Measurements from ENCODE around the gene NR2F1-AS1. TPM values are rescaled to one million over a fixed set of nuclear protein-coding genes. Genes with fewer than 3 reads are reported as not detected.
A peak's percentile ranks its signal among the peaks of the same experiment; 100 is the strongest.

Gene NR2F1-AS1
- total and polyA plus RNA-seq, 2 donors (not counting 3 experiments of a cell fraction or from before 2014, with no cell fraction given): 4.2 to 13.8 TPM

DNA sequence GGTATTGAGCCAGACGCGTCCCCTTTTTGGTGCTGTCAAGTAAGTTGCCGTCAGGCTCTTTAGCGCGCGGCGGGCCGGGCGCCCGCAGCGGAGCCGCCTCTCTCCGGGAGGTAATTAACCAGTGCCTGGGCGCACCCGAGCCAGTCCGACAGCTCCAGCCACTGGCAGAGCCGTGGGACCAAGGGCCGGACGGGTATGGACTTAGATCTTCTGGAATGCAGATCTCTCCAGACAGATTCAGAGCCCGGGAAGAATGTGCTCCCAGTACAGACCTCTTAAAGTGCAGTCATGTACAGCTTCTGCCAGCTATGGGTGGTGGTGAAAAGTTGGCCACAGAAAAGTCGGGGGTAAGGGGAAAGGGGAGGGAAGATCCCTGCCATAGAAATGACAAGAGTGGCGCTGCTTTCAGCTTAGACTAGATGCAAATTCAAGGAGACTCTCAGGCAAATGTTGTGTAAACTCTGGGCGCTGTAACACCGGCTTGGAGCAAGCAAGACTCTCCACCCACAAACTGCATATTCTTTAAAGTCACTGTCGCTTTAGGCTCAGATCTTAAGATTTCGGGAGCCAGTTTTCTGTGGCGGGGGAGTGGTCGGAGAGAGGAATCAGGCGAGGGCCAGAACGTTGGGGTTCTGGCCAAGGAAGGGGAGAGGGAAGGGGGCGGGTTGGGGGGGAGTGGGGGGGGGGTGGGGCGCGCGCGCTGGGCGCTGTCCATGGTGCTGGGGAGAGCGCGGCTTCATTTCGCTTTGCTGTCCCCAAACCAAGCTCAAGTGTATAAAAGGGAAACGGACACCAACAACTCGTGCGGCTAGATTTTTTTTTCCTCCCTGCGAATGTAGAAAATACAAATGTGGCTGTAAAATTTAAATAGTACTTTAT lies 31.2 kb upstream of the NR2F1-AS1 start:
- no peak overlapping the region for H2AFZ ChIP-seq (ENCODE audit: low read depth, low read length)
- intact Hi-C loops (cut with micrococcal nuclease) (loop anchor here (1.0 kb wide), 1 partner anchor 8 kb away; no protein-coding TSS in a partner anchor), dilution Hi-C loops (cut with MboI; ENCODE audit: extremely low pct_ligation_motif_present, low sequenced_read_pairs) (no loop called here)
- H3K9me1 ChIP-seq (replicated peaks; ENCODE audit: control insufficient read depth, extremely low read depth, insufficient read depth, low read length): no peaks in the 10 kb centered on the region
- FAIRE-seq (no peak), DNase-seq (ENCODE audit: low read depth, low spot score) (peak; percentile 53)
- no peaks in the 10 kb centered on the region for H3K9me3 ChIP-seq (replicated peaks; ENCODE audit: control insufficient read depth, insufficient read depth, low read length)
- no TSS peak for BruUV-seq (replicated peaks)
- peaks cover 9% of the 10 kb centered on the region for H4K20me1 ChIP-seq (replicated peaks; ENCODE audit: control insufficient read depth, extremely low read depth, insufficient read depth, low read length)
- H3K27me3 ChIP-seq (ENCODE audit: control insufficient read depth in 2 of 2, insufficient read depth in 2 of 2, low read length in 2 of 2): peaks cover 63 to 74% of the 10 kb centered on the region in 2 experiments
- H3K27ac ChIP-seq (ENCODE audit: insufficient read depth, low read depth, low read length): no peak overlapping the region
- H3K4me3 ChIP-seq (replicated peaks in 1 of 3; ENCODE audit: insufficient read depth in 1 of 3, low read depth in 1 of 3, low read length in 3 of 3): no peak overlapping the region
- H3K4me2 ChIP-seq (ENCODE audit: insufficient read depth, low read length): peak overlapping the region; percentile 53
- ChIA-PET POLR2A (no interaction called here), CTCF (interaction anchor here (0.5 to 2.6 kb wide), 10 partner anchors 8 to 703 kb away, joined by 3 to 25 read pairs (median 3); no protein-coding TSS in a partner anchor)
- no peak overlapping the region for H3K9ac ChIP-seq (replicated peaks; ENCODE audit: extremely low read depth, insufficient read depth, low read length)
- H3K4me1 ChIP-seq (ENCODE audit: control insufficient read depth, extremely low read depth, insufficient read depth, low read length): peaks cover 6% of the 10 kb centered on the region
- TF ChIP-seq EZH2 (IDR thresholded peaks at IDR 0.05; ENCODE audit: borderline replicate concordance, low read depth, low read length, severe bottlenecking): peak; percentile 82
- TF ChIP-seq, protein P1, sequence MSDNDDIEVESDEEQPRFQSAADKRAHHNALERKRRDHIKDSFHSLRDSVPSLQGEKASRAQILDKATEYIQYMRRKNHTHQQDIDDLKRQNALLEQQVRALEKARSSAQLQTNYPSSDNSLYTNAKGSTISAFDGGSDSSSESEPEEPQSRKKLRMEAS (IDR thresholded peaks at IDR 0.05; ENCODE audit: insufficient read depth, insufficient read length): no peak
- H3K79me2 ChIP-seq (ENCODE audit: control insufficient read depth, insufficient read depth, low read length): no peaks in the 10 kb centered on the region
- H3K36me3 ChIP-seq (ENCODE audit: control insufficient read depth in 2 of 2, extremely low read depth in 1 of 2, insufficient read depth in 2 of 2, low read length in 2 of 2): no peaks in the 10 kb centered on the region

DNA sequence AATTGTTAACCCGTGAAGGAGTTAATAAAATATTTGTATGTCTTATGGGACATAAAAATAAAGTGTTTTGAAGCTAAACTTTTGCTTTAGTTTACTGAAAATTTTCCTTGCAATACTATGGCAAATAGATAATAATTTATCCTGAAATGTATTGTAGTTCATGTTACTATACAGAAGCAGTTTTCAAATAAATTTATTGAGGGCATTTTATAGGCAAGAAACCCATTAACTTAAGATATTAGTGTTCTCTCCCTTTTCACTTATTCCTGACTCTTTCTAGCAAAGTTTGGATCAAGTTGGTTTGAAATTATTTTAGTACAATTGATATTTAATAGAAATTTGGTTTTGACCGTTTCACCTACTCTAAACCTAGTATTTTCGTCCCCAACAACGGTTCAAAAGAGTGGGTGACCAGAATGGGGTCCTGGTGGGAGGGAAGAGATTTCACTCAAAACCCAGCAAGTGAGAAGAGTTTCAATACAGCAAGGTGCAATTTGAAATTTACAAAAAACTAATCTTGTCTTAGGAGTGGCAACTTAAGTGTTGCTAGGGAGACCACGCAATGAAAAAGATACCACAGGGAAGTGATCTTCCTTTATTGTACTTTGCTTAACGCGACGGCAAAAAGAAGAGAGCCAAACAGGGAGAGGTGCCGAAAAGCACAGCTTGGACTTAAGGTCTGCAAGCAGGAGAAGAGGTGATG lies 30.4 kb upstream of the NR2F1-AS1 start:
- H3K4me2 ChIP-seq (ENCODE audit: insufficient read depth, low read length): no peak overlapping the region
- no peak overlapping the region for H3K9ac ChIP-seq (replicated peaks; ENCODE audit: extremely low read depth, insufficient read depth, low read length)
- peaks cover 9% of the 10 kb centered on the region for H4K20me1 ChIP-seq (replicated peaks; ENCODE audit: control insufficient read depth, extremely low read depth, insufficient read depth, low read length)
- no peak overlapping the region for H3K4me3 ChIP-seq (replicated peaks in 1 of 3; ENCODE audit: insufficient read depth in 1 of 3, low read depth in 1 of 3, low read length in 3 of 3)
- no peaks in the 10 kb centered on the region for H3K79me2 ChIP-seq (ENCODE audit: control insufficient read depth, insufficient read depth, low read length)
- TF ChIP-seq POLR2AphosphoS5 (IDR thresholded peaks at IDR 0.05; ENCODE audit: insufficient read depth, low read depth, low read length) (no peak), MYC (IDR thresholded peaks at IDR 0.05; ENCODE audit: low read depth, low read length) (no peak), POLR2A (IDR thresholded peaks at IDR 0.05; ENCODE audit: low read depth, low read length) (no peak), JUN (IDR thresholded peaks at IDR 0.05; ENCODE audit: borderline replicate concordance, insufficient read depth, insufficient read length, low read depth) (no peak), GATA2 (IDR thresholded peaks at IDR 0.05; ENCODE audit: insufficient read depth, insufficient read length, low read depth, low read length) (no peak), FOS (IDR thresholded peaks at IDR 0.05; ENCODE audit: borderline replicate concordance, insufficient read depth, low read length) (no peak), EZH2 (IDR thresholded peaks at IDR 0.05; ENCODE audit: borderline replicate concordance, low read depth, low read length, severe bottlenecking) (no peak)
- TF ChIP-seq, protein P2, sequence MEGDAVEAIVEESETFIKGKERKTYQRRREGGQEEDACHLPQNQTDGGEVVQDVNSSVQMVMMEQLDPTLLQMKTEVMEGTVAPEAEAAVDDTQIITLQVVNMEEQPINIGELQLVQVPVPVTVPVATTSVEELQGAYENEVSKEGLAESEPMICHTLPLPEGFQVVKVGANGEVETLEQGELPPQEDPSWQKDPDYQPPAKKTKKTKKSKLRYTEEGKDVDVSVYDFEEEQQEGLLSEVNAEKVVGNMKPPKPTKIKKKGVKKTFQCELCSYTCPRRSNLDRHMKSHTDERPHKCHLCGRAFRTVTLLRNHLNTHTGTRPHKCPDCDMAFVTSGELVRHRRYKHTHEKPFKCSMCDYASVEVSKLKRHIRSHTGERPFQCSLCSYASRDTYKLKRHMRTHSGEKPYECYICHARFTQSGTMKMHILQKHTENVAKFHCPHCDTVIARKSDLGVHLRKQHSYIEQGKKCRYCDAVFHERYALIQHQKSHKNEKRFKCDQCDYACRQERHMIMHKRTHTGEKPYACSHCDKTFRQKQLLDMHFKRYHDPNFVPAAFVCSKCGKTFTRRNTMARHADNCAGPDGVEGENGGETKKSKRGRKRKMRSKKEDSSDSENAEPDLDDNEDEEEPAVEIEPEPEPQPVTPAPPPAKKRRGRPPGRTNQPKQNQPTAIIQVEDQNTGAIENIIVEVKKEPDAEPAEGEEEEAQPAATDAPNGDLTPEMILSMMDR (IDR thresholded peaks at IDR 0.05; ENCODE audit: extremely low read depth in 1 of 2, insufficient read depth in 1 of 2, low read depth in 1 of 2, low read length in 2 of 2): no peak
- TF ChIP-seq, protein P1 (IDR thresholded peaks at IDR 0.05; ENCODE audit: insufficient read depth, insufficient read length): no peak
- DNase-seq (ENCODE audit: low read depth, low spot score): no peak
- intact Hi-C loops (cut with micrococcal nuclease) (no loop called here), dilution Hi-C loops (cut with MboI; ENCODE audit: extremely low pct_ligation_motif_present, low sequenced_read_pairs) (no loop called here)
- no peaks in the 10 kb centered on the region for H3K9me3 ChIP-seq (replicated peaks; ENCODE audit: control insufficient read depth, insufficient read depth, low read length)
- no peaks in the 10 kb centered on the region for H3K9me1 ChIP-seq (replicated peaks; ENCODE audit: control insufficient read depth, extremely low read depth, insufficient read depth, low read length)
- no TSS peak for BruUV-seq (replicated peaks)
- ChIA-PET CTCF (interaction anchor here (0.6 to 2.6 kb wide), 5 partner anchors 9 to 288 kb away, joined by 3 to 25 read pairs (median 3); no protein-coding TSS in a partner anchor), POLR2A (no interaction called here)
- peaks cover 6% of the 10 kb centered on the region for H3K4me1 ChIP-seq (ENCODE audit: control insufficient read depth, extremely low read depth, insufficient read depth, low read length)
- no peak overlapping the region for H3K27ac ChIP-seq (ENCODE audit: insufficient read depth, low read depth, low read length)
- no peak for FAIRE-seq
- H3K36me3 ChIP-seq (ENCODE audit: control insufficient read depth in 2 of 2, extremely low read depth in 1 of 2, insufficient read depth in 2 of 2, low read length in 2 of 2): no peaks in the 10 kb centered on the region
- H3K27me3 ChIP-seq (ENCODE audit: control insufficient read depth in 2 of 2, insufficient read depth in 2 of 2, low read length in 2 of 2): peaks cover 62 to 81% of the 10 kb centered on the region in 2 experiments
- H2AFZ ChIP-seq (ENCODE audit: low read depth, low read length): no peak overlapping the region
